GM08714 (cell line): ENCODE data around the gene ERBB4.

ENCODE experiments used
- H3K4me3 ChIP-seq: fragments of 200-500 bp; sonication (Bioruptor generic); 2 replicates; pipeline ENCODE4 v1.5.1; 2014; ENCODE audit warnings: mild to moderate bottlenecking, low read length, inconsistent platforms
- ZNF274 ChIP-seq: IDR thresholded peaks from 2 replicates; pipeline ENCODE4 v1.6.1; 2012; ENCODE audit warnings: mild to moderate bottlenecking, low read depth, low read length

ERBB4 gene

GRCh38 chr2:211867845-211868451, 670.7 kb downstream of the ERBB4 start:
- no peak overlapping the region for H3K4me3 ChIP-seq

GRCh38 chr2:211864328-211864727, 674.3 kb downstream of the ERBB4 start:
- TF ChIP-seq ZNF274 = no peak
- no peak overlapping the region for H3K4me3 ChIP-seq

More at GRCh38 chr2:211867845-211868451, 670.7 kb downstream of the ERBB4 start:
- no peak for TF ChIP-seq ZNF274

GRCh38 chr2:211860224-211860623, 678.4 kb downstream of the ERBB4 start:
- no peak overlapping the region for H3K4me3 ChIP-seq
- no peak for TF ChIP-seq ZNF274

- TF ChIP-seq ZNF274 = no peak
- H3K4me3 ChIP-seq = no peak overlapping the region
Measured at GRCh38 chr2:211854832-211855231, 683.8 kb downstream of the ERBB4 start.

- TF ChIP-seq ZNF274 = no peak
- no peak overlapping the region for H3K4me3 ChIP-seq
Measured at GRCh38 chr2:211846714-211847113, 691.9 kb downstream of the ERBB4 start.

- no peak overlapping the region for H3K4me3 ChIP-seq
- no peak for TF ChIP-seq ZNF274
Measured at GRCh38 chr2:211846036-211846400, 692.6 kb downstream of the ERBB4 start.

- H3K4me3 ChIP-seq = no peak overlapping the region
- no peak for TF ChIP-seq ZNF274
Measured at GRCh38 chr2:211845338-211846035, 693.1 kb downstream of the ERBB4 start.

GRCh38 chr2:211837706-211838105, 700.9 kb downstream of the ERBB4 start:
- no peak overlapping the region for H3K4me3 ChIP-seq
- no peak for TF ChIP-seq ZNF274

GRCh38 chr2:211837206-211837605, 701.4 kb downstream of the ERBB4 start:
- no peak overlapping the region for H3K4me3 ChIP-seq
- no peak for TF ChIP-seq ZNF274

- no peak overlapping the region for H3K4me3 ChIP-seq
- no peak for TF ChIP-seq ZNF274
Measured at GRCh38 chr2:211836409-211836808, 702.2 kb downstream of the ERBB4 start.

GRCh38 chr2:211835695-211836094, 702.9 kb downstream of the ERBB4 start:
- no peak overlapping the region for H3K4me3 ChIP-seq
- no peak for TF ChIP-seq ZNF274

- no peak for TF ChIP-seq ZNF274
- no peak overlapping the region for H3K4me3 ChIP-seq
Measured at GRCh38 chr2:211833582-211834279, 704.9 kb downstream of the ERBB4 start.

GRCh38 chr2:211829725-211830124, 708.9 kb downstream of the ERBB4 start:
- no peak for TF ChIP-seq ZNF274
- no peak overlapping the region for H3K4me3 ChIP-seq

- TF ChIP-seq ZNF274 = no peak
- no peak overlapping the region for H3K4me3 ChIP-seq
Measured at GRCh38 chr2:211823886-211824479, 714.6 kb downstream of the ERBB4 start.
